OCI-LY1 (cell line): ENCODE measurements around the gene ING4.

Experiments
- CTCF ChIP-seq: fragments of 200-600 bp; sonication (generic), shearing (Covaris generic); IDR thresholded peaks from 2 replicates; pipeline ENCODE4 v1.5.1; 2017; ENCODE audit warnings: mild to moderate bottlenecking, antibody characterized with exemption, low read length, moderate library complexity, mixed read lengths
- EZH2 ChIP-seq: fragments of 200-600 bp; sonication (generic), shearing (Covaris generic); IDR thresholded peaks from 2 replicates; pipeline ENCODE4 v1.8.0; 2017; ENCODE audit warnings: borderline replicate concordance, mixed run types, mild to moderate bottlenecking, antibody characterized with exemption, low read length, moderate library complexity, mixed read lengths

- no peak for TF ChIP-seq CTCF
- TF ChIP-seq EZH2 = no peak
These were observed 58.5 kb downstream of the ING4 start for GRCh38 chr12:6604259-6605029.
